HepG2 (cell line): ENCODE results near the gene VPS4A. TPM values are rescaled to one million over a fixed set of nuclear protein-coding genes. Genes with fewer than 3 reads are reported as not detected.

Experiments used
- GFI1 ChIP-seq: sonication (generic); formaldehyde crosslinking; IDR thresholded peaks from 2 replicates; pipeline ENCODE4 v1.5.0; 2020; ENCODE audit warnings: missing genetic modification reagents, mild to moderate bottlenecking, borderline replicate concordance
- HMG20B ChIP-seq: conservative IDR thresholded peaks from 2 replicates; pipeline ENCODE4 v1.6.1; 2016; ENCODE audit warnings: missing genetic modification reagents, missing compliant biosample characterization
- KMT2B ChIP-seq: IDR thresholded peaks from 2 replicates; pipeline ENCODE4 v1.6.1; 2016; ENCODE audit warnings: missing genetic modification reagents, missing compliant biosample characterization
- MAFK ChIP-seq, 2 experiments: IDR thresholded peaks in 1 of 2; conservative IDR thresholded peaks in 1 of 2; 2 replicates each; pipeline ENCODE4 v1.6.1; 2011; ENCODE audit warnings: improper control_type of control experiment in 2 of 2, low read length in 2 of 2
- MTF2 ChIP-seq: sonication (generic); formaldehyde crosslinking; IDR thresholded peaks from 2 replicates; pipeline ENCODE4 v1.5.0; 2020; ENCODE audit warnings: missing genetic modification reagents, borderline replicate concordance
- NFE2L2 ChIP-seq: fragments of 150-350 bp; IDR thresholded peaks from 2 replicates; pipeline ENCODE4 v1.6.1; 2014; ENCODE audit warnings: low read length
- RAD51 ChIP-seq: fragments of 450-650 bp; IDR thresholded peaks from 2 replicates; pipeline ENCODE4 v1.6.1; 2016; ENCODE audit warnings: borderline replicate concordance
- RBFOX2 ChIP-seq: fragments of 200-400 bp; formaldehyde crosslinking; IDR thresholded peaks from 2 replicates; pipeline ENCODE4 v1.6.1; 2017; ENCODE audit warnings: low read depth, mild to moderate bottlenecking, low read length
- RFX5 ChIP-seq: IDR thresholded peaks from 2 replicates; pipeline ENCODE4 v1.6.1; 2011; ENCODE audit warnings: low read depth, low read length, improper control_type of control experiment
- TAF15 ChIP-seq: fragments of 200-400 bp; formaldehyde crosslinking; IDR thresholded peaks from one replicate; pipeline ENCODE4 v1.6.1; 2018; ENCODE audit warnings: mild to moderate bottlenecking, low read depth, low read length; ENCODE audit not compliant: poor library complexity, severe bottlenecking
- ZFP41 ChIP-seq: sonication (generic); formaldehyde crosslinking; IDR thresholded peaks from 2 replicates; pipeline ENCODE4 v1.4.0; 2020; ENCODE audit warnings: mild to moderate bottlenecking, missing genetic modification reagents, borderline replicate concordance
- ZNF33B ChIP-seq: sonication (generic); formaldehyde crosslinking; IDR thresholded peaks from 2 replicates; pipeline ENCODE4 v1.5.1; 2020; ENCODE audit warnings: mild to moderate bottlenecking, missing genetic modification reagents
- ZNF557 ChIP-seq: sonication (generic); formaldehyde crosslinking; IDR thresholded peaks from 2 replicates; pipeline ENCODE4 v1.4.0; 2020; ENCODE audit warnings: missing genetic modification reagents
- ZNF660 ChIP-seq: sonication (generic); formaldehyde crosslinking; IDR thresholded peaks from 2 replicates; pipeline ENCODE4 v1.5.1; 2020; ENCODE audit warnings: mild to moderate bottlenecking, low read depth, missing genetic modification reagents, borderline replicate concordance
- ZNF670 ChIP-seq: sonication (generic); formaldehyde crosslinking; IDR thresholded peaks from 2 replicates; pipeline ENCODE4 v1.8.0; 2022; ENCODE audit warnings: mild to moderate bottlenecking, missing genetic modification reagents, borderline replicate concordance
- polyA plus RNA-seq, 8 experiments: library from polyadenylated mRNA; depleted of rRNA in 3 of 8; stranded (reverse) in 7 of 8; unstranded in 1 of 8; fragments of >200 nt; fragmentation: Illumina TruSeq in 4 of 8; extraction: Trizol in 4 of 8; gene quantifications; 2 replicates each; pipeline versions ENCODE4 v1.2.1 to v1.2.3, GENCODE V29; 2011 to 2016; ENCODE audit warnings: low read depth in 4 of 8, missing spikeins in 1 of 8, mixed read lengths in 1 of 8; ENCODE audit not compliant: insufficient read depth in 1 of 8
- total RNA-seq, 5 experiments: library from RNA; depleted of rRNA; stranded (reverse); fragments of >200 nt; fragmentation: Illumina TruSeq; extraction: Trizol; gene quantifications; 2 replicates each; pipeline ENCODE4 v1.2.3, GENCODE V29; 2016; ENCODE audit warnings: low read depth in 1 of 5
- TF ChIP-seq, protein P1 (sequence below): sonication (generic); formaldehyde crosslinking; IDR thresholded peaks from 2 replicates; pipeline ENCODE4 v1.4.0; 2020; ENCODE audit warnings: missing genetic modification reagents, mild to moderate bottlenecking, borderline replicate concordance
- TF ChIP-seq, protein P2 (sequence below): sonication (generic); formaldehyde crosslinking; IDR thresholded peaks from 2 replicates; pipeline ENCODE4 v1.8.0; 2022; ENCODE audit warnings: mild to moderate bottlenecking, missing genetic modification reagents, moderate library complexity
- TF ChIP-seq, protein P3 (sequence below): IDR thresholded peaks from 2 replicates; pipeline ENCODE4 v1.6.1; 2016; ENCODE audit warnings: low read depth, borderline replicate concordance
- TF ChIP-seq, protein P4 (sequence below): sonication (generic); formaldehyde crosslinking; IDR thresholded peaks from 2 replicates; pipeline ENCODE4 v1.4.0; 2020; ENCODE audit warnings: mild to moderate bottlenecking, low read depth, missing genetic modification reagents
- TF ChIP-seq, protein P5 (sequence below): sonication (generic); formaldehyde crosslinking; IDR thresholded peaks from 2 replicates; pipeline ENCODE4 v1.5.0; 2020; ENCODE audit warnings: mild to moderate bottlenecking, missing genetic modification reagents

VPS4A gene
- total and polyA plus RNA-seq, 2 of the 13 experiments (the other 11 are each of a cell fraction or from before 2014, with no cell fraction given) = 13.2 to 27.9 TPM

DNA sequence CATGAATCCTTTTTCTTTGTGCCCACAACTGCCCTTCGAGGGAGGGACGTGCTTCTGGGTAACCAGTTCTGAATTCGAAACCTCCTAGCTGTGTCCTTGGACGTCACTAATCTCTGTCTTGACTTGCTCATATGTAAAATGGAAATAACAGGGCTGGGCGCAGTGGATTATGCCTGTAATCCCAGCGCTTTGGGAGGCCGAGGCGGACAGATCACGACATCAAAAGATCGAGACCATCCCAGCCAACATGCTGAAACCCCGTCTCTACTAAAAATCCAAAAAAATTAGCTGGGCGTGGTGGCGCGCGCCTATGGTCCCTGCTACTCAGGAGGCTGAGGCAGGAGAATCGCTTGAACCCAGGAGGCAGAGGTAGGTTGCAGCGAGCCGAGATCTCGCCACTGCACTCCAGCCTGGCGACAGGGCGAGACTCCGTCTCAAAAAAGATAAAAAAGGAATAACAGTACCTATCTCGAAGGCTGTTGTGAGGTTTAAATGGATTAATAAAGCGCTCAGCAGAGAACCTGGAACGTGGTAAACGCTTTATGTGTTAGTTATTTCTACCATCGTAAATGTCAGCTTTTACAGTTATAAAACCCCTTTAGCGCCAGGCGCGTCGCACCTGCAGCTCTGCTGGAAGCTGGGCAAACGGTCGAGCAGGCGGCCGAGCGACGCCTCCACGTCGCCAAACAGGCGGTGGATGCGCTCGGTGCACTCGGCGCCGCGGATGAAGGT, 27.6 kb downstream of the VPS4A start (continued):
- TF ChIP-seq RFX5 = no peak
- TF ChIP-seq ZNF557 = no peak
- TF ChIP-seq, protein P1, sequence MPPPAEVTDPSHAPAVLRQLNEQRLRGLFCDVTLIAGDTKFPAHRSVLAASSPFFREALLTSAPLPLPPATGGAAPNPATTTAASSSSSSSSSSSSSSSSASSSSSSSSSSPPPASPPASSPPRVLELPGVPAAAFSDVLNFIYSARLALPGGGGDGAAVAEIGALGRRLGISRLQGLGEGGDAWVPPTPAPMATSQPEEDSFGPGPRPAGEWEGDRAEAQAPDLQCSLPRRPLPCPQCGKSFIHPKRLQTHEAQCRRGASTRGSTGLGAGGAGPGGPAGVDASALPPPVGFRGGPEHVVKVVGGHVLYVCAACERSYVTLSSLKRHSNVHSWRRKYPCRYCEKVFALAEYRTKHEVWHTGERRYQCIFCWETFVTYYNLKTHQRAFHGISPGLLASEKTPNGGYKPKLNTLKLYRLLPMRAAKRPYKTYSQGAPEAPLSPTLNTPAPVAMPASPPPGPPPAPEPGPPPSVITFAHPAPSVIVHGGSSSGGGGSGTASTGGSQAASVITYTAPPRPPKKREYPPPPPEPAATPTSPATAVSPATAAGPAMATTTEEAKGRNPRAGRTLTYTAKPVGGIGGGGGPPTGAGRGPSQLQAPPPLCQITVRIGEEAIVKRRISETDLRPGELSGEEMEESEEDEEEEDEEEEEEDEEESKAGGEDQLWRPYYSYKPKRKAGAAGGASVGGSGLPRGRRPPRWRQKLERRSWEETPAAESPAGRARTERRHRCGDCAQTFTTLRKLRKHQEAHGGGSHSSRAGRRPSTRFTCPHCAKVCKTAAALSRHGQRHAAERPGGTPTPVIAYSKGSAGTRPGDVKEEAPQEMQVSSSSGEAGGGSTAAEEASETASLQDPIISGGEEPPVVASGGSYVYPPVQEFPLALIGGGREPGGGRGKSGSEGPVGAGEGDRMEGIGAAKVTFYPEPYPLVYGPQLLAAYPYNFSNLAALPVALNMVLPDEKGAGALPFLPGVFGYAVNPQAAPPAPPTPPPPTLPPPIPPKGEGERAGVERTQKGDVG = no peak
- TF ChIP-seq HMG20B (CRISPR knock-in tag) = no peak
- TF ChIP-seq ZFP41 = no peak
- TF ChIP-seq, protein P2, sequence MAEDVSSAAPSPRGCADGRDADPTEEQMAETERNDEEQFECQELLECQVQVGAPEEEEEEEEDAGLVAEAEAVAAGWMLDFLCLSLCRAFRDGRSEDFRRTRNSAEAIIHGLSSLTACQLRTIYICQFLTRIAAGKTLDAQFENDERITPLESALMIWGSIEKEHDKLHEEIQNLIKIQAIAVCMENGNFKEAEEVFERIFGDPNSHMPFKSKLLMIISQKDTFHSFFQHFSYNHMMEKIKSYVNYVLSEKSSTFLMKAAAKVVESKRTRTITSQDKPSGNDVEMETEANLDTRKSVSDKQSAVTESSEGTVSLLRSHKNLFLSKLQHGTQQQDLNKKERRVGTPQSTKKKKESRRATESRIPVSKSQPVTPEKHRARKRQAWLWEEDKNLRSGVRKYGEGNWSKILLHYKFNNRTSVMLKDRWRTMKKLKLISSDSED (CRISPR knock-in tag) = no peak
- TF ChIP-seq MAFK (conservative IDR thresholded peaks at IDR 0.05 in 1 of 2, IDR thresholded peaks at IDR 0.05 in 1 of 2; ENCODE audit: low read length in 2 of 2) = no peak
- no peak for TF ChIP-seq ZNF660 (CRISPR knock-in tag)
- no peak for TF ChIP-seq ZNF33B (CRISPR knock-in tag)
- TF ChIP-seq, protein P3, sequence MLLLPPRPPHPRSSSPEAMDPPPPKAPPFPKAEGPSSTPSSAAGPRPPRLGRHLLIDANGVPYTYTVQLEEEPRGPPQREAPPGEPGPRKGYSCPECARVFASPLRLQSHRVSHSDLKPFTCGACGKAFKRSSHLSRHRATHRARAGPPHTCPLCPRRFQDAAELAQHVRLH (CRISPR knock-in tag) = no peak
- TF ChIP-seq ZNF670 (CRISPR knock-in tag) = no peak
- no peak for TF ChIP-seq GFI1 (CRISPR knock-in tag)
- no peak for TF ChIP-seq KMT2B (CRISPR knock-in tag)
- no peak for TF ChIP-seq NFE2L2
- no peak for TF ChIP-seq RBFOX2
- TF ChIP-seq RAD51 = no peak
- peak; percentile 27 for TF ChIP-seq TAF15
- TF ChIP-seq, protein P4, sequence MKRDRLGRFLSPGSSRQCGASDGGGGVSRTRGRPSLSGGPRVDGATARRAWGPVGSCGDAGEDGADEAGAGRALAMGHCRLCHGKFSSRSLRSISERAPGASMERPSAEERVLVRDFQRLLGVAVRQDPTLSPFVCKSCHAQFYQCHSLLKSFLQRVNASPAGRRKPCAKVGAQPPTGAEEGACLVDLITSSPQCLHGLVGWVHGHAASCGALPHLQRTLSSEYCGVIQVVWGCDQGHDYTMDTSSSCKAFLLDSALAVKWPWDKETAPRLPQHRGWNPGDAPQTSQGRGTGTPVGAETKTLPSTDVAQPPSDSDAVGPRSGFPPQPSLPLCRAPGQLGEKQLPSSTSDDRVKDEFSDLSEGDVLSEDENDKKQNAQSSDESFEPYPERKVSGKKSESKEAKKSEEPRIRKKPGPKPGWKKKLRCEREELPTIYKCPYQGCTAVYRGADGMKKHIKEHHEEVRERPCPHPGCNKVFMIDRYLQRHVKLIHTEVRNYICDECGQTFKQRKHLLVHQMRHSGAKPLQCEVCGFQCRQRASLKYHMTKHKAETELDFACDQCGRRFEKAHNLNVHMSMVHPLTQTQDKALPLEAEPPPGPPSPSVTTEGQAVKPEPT (CRISPR knock-in tag) = no peak; the same call in 1 of the 2 replicates
- TF ChIP-seq MTF2 (CRISPR knock-in tag) = no peak; the same call in 1 of the 2 replicates
- TF ChIP-seq, protein P5, sequence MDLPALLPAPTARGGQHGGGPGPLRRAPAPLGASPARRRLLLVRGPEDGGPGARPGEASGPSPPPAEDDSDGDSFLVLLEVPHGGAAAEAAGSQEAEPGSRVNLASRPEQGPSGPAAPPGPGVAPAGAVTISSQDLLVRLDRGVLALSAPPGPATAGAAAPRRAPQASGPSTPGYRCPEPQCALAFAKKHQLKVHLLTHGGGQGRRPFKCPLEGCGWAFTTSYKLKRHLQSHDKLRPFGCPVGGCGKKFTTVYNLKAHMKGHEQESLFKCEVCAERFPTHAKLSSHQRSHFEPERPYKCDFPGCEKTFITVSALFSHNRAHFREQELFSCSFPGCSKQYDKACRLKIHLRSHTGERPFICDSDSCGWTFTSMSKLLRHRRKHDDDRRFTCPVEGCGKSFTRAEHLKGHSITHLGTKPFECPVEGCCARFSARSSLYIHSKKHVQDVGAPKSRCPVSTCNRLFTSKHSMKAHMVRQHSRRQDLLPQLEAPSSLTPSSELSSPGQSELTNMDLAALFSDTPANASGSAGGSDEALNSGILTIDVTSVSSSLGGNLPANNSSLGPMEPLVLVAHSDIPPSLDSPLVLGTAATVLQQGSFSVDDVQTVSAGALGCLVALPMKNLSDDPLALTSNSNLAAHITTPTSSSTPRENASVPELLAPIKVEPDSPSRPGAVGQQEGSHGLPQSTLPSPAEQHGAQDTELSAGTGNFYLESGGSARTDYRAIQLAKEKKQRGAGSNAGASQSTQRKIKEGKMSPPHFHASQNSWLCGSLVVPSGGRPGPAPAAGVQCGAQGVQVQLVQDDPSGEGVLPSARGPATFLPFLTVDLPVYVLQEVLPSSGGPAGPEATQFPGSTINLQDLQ (CRISPR knock-in tag) = no peak
